C4-2B (cell line): ENCODE measurements around the gene CIBAR2.

ENCODE experiments used
- H3K27ac ChIP-seq: fragments of 450-650 bp; 2 replicates; pipeline ENCODE4 v1.5.1; 2017
- CTCF ChIP-seq: fragments of 450-650 bp; conservative IDR thresholded peaks from 2 replicates; pipeline ENCODE4 v1.5.1; 2017; ENCODE audit warnings: mild to moderate bottlenecking
- ZFX ChIP-seq: fragments of 450-650 bp; IDR thresholded peaks from 2 replicates; pipeline ENCODE4 v1.6.1; 2017

Gene CIBAR2

GRCh38 chr16:85114909-85115567 is 2.8 kb upstream of the CIBAR2 start:
- TF ChIP-seq CTCF (peak; percentile 99), ZFX (no peak)
- H3K27ac ChIP-seq = no peak overlapping the region

- TF ChIP-seq CTCF (no peak), ZFX (no peak)
- no peak overlapping the region for H3K27ac ChIP-seq
Measured at GRCh38 chr16:85113913-85114312, 1.6 kb upstream of the CIBAR2 start.

GRCh38 chr16:85113168-85113733 is 979 bp upstream of the CIBAR2 start:
- no peak overlapping the region for H3K27ac ChIP-seq
- TF ChIP-seq ZFX (no peak), CTCF (no peak)

GRCh38 chr16:85111184-85111583 is 1.1 kb downstream of the CIBAR2 start:
- no peak overlapping the region for H3K27ac ChIP-seq
- TF ChIP-seq CTCF = no peak
- TF ChIP-seq ZFX = no peak

- no peak overlapping the region for H3K27ac ChIP-seq
- TF ChIP-seq CTCF = no peak
- no peak for TF ChIP-seq ZFX
Measured at GRCh38 chr16:85110105-85110504, 2.2 kb downstream of the CIBAR2 start.

GRCh38 chr16:85107532-85107931 is 4.7 kb downstream of the CIBAR2 start:
- TF ChIP-seq CTCF (no peak), ZFX (no peak)
- no peak overlapping the region for H3K27ac ChIP-seq

- TF ChIP-seq ZFX (no peak), CTCF (no peak)
- no peak overlapping the region for H3K27ac ChIP-seq
Measured at GRCh38 chr16:85107083-85107482, 5.2 kb downstream of the CIBAR2 start.
